ENCODE measurements around the gene HGFAC. TPM values are rescaled to one million over a fixed set of nuclear protein-coding genes. Genes with fewer than 3 reads are reported as not detected.

HGFAC gene
- total and polyA plus RNA-seq, 2 of the 13 experiments (the other 11 are each of a cell fraction or from before 2014, with no cell fraction given), result 8.5 to 63.6 TPM

GRCh38 chr4:3476341-3476747, 34.6 kb downstream of the HGFAC start:
- ChIA-PET CTCF (ENCODE audit: low intra/inter-chr PET ratio, low total read pairs) (no interaction called here), POLR2A (no interaction called here)
- in situ Hi-C loops (cut with HindIII; ENCODE audit: extremely low pct_ligation_motif_present, low pct_unique_long_range_greater_than_20kb) (no loop called here), intact Hi-C loops (cut with micrococcal nuclease; ENCODE audit: unreplicated experiment) (no loop called here)
- BruUV-seq (replicated peaks), result no TSS peak
- no peak overlapping the region for H2AFZ ChIP-seq (ENCODE audit: low read length)
- H3K79me2 ChIP-seq (ENCODE audit: insufficient read depth, low read length), result no peaks in the 10 kb centered on the region
- no peak overlapping the region for H3K27ac ChIP-seq (ENCODE audit: extremely low read length, insufficient read depth, low read length)
- H4K20me1 ChIP-seq (ENCODE audit: insufficient read depth, low read length), result no peaks in the 10 kb centered on the region
- H3K4me2 ChIP-seq (ENCODE audit: low read depth, low read length), result no peak overlapping the region
- no peaks in the 10 kb centered on the region for H3K36me3 ChIP-seq (replicated peaks in 1 of 2; ENCODE audit: control insufficient read depth in 1 of 2, insufficient read depth in 2 of 2, low read length in 2 of 2)
- H3K4me3 ChIP-seq (replicated peaks in 1 of 3; ENCODE audit: insufficient read depth in 1 of 3, low read depth in 2 of 3, low read length in 3 of 3), result no peak overlapping the region
- peak; percentile 29 for DNase-seq (ENCODE audit: low spot score)
- no peak overlapping the region for H3K9ac ChIP-seq (ENCODE audit: insufficient read depth, low read depth, low read length)
- H3K9me3 ChIP-seq (ENCODE audit: low read length), result no peaks in the 10 kb centered on the region
- peak; percentile 23 for FAIRE-seq
- ATAC-seq, result peak; percentile 51
- 29% methylated on average over 13 of the region's 22 CpGs for WGBS (ENCODE audit: low lambda C conversion rate)
- H3K27me3 ChIP-seq (ENCODE audit: control insufficient read depth in 1 of 2, insufficient read depth in 2 of 2, low read length in 2 of 2), result peaks cover 15 to 73% of the 10 kb centered on the region in 2 experiments
- H3K4me1 ChIP-seq (ENCODE audit: insufficient read depth, low read length), result peaks cover 23% of the 10 kb centered on the region
- TF ChIP-seq ZNF354B (CRISPR knock-in tag; IDR thresholded peaks at IDR 0.05) (no peak), BRD4 (CRISPR knock-in tag; IDR thresholded peaks at IDR 0.05) (no peak), ZFAT (CRISPR knock-in tag; conservative IDR thresholded peaks at IDR 0.05) (no peak), ZNF446 (CRISPR knock-in tag; IDR thresholded peaks at IDR 0.05) (no peak), ZBTB37 (CRISPR knock-in tag; IDR thresholded peaks at IDR 0.05) (no peak), THAP11 (CRISPR knock-in tag; IDR thresholded peaks at IDR 0.05) (no peak), KDM5B (CRISPR knock-in tag; IDR thresholded peaks at IDR 0.05; ENCODE audit: borderline replicate concordance) (no peak), RAD21 (CRISPR knock-in tag; IDR thresholded peaks at IDR 0.05) (0 out of 2 replicates have a peak, but pooled peaks have one; percentile 12), RFX3 (CRISPR knock-in tag; IDR thresholded peaks at IDR 0.05) (no peak), SOX5 (CRISPR knock-in tag; IDR thresholded peaks at IDR 0.05; ENCODE audit: borderline replicate concordance) (no peak), NR2F1 (CRISPR knock-in tag; IDR thresholded peaks at IDR 0.05) (no peak), FLYWCH1 (CRISPR knock-in tag; IDR thresholded peaks at IDR 0.05) (no peak), KLF12 (CRISPR knock-in tag; IDR thresholded peaks at IDR 0.05; ENCODE audit: borderline replicate concordance) (no peak), BCLAF1 (IDR thresholded peaks at IDR 0.05) (no peak), ZNF547 (CRISPR knock-in tag; IDR thresholded peaks at IDR 0.05) (no peak), XRCC5 (optimal IDR thresholded peaks at IDR 0.05; ENCODE audit: low read length) (peak; percentile 33), SP4 (CRISPR knock-in tag; IDR thresholded peaks at IDR 0.05) (no peak), ZFP36 (IDR thresholded peaks at IDR 0.05; ENCODE audit: borderline replicate concordance, low read depth, low read length, partially characterized antibody) (no peak), ZSCAN30 (CRISPR knock-in tag; IDR thresholded peaks at IDR 0.05) (no peak)

Measured in HepG2 (cell line).